Hepatocyte (in vitro differentiated cells): Measurements from ENCODE around the gene C5orf58.

Source experiments
- CTCF ChIP-seq: fragments of 200-600 bp; sonication (generic); IDR thresholded peaks from 2 replicates; pipeline ENCODE4 v1.5.1; 2016; ENCODE audit warnings: antibody characterized with exemption, mild to moderate bottlenecking; ENCODE audit not compliant: poor library complexity
- EZH2phosphoT487 ChIP-seq: fragments of 200-600 bp; sonication (generic); IDR thresholded peaks from one replicate; pipeline ENCODE4 v1.6.1; 2018; ENCODE audit warnings: antibody characterized with exemption, mild to moderate bottlenecking, low read depth, moderate library complexity; ENCODE audit not compliant: unreplicated experiment, severe bottlenecking

- TF ChIP-seq CTCF (no peak), EZH2phosphoT487 (no peak)
Observed at GRCh38 chr5:170269579-170269978, 36.8 kb downstream of the C5orf58 start.
